GM12878 (cell line): ENCODE results near the gene ICA1. TPM values are rescaled to one million over a fixed set of nuclear protein-coding genes. Genes with fewer than 3 reads are reported as not detected.

ENCODE experiments used
- ATF7 ChIP-seq: fragments of 450-650 bp; IDR thresholded peaks from 2 replicates; pipeline ENCODE4 v1.6.1; 2016; ENCODE audit warnings: low read depth, mild to moderate bottlenecking
- CBX5 ChIP-seq: sonication (generic); IDR thresholded peaks from 2 replicates; pipeline ENCODE4 v1.6.1; 2016; ENCODE audit warnings: low read depth, moderate library complexity, mild to moderate bottlenecking, inconsistent platforms
- EGR1 ChIP-seq, 2 experiments: IDR thresholded peaks; 1 replicate in 1 of 2; 2 replicates in 1 of 2; pipeline ENCODE4 v1.6.1; 2011 to 2012; ENCODE audit warnings: low read depth in 2 of 2, low read length in 2 of 2, borderline replicate concordance in 1 of 2, mild to moderate bottlenecking in 1 of 2, moderate library complexity in 1 of 2
- EP300 ChIP-seq, 2 experiments: fragments of 150-350 bp in 1 of 2; IDR thresholded peaks; 2 replicates each; pipeline ENCODE4 v1.6.1; 2011 to 2012; ENCODE audit warnings: low read depth in 2 of 2, low read length in 2 of 2, borderline replicate concordance in 1 of 2, improper control_type of control experiment in 1 of 2, inconsistent platforms in 1 of 2; ENCODE audit not compliant: control insufficient read depth in 1 of 2
- ETV6 ChIP-seq, 2 experiments: fragments of 450-650 bp in 1 of 2; IDR thresholded peaks in 1 of 2; conservative IDR thresholded peaks in 1 of 2; 2 replicates each; pipeline ENCODE4 v1.6.1; 2014; ENCODE audit warnings: antibody characterized with exemption in 1 of 2, borderline replicate concordance in 1 of 2, low read depth in 1 of 2, mild to moderate bottlenecking in 1 of 2, moderate library complexity in 1 of 2
- EZH2 ChIP-seq: IDR thresholded peaks from 2 replicates; pipeline ENCODE4 v1.6.1; 2012; ENCODE audit warnings: low read depth, mild to moderate bottlenecking, control low read depth, inconsistent platforms, low read length, borderline replicate concordance; ENCODE audit not compliant: control insufficient read depth
- FOXM1 ChIP-seq: IDR thresholded peaks from 2 replicates; pipeline ENCODE4 v1.6.1; 2012; ENCODE audit warnings: low read depth, mild to moderate bottlenecking, inconsistent platforms, low read length, moderate library complexity
- GATAD2B ChIP-seq: fragments of 450-650 bp; conservative IDR thresholded peaks from 2 replicates; pipeline ENCODE4 v1.6.1; 2017; ENCODE audit warnings: low read depth, mild to moderate bottlenecking, moderate library complexity
- HCFC1 ChIP-seq: fragments of 150-350 bp; IDR thresholded peaks from 2 replicates; pipeline ENCODE4 v1.6.1; 2014; ENCODE audit warnings: low read length
- IKZF2 ChIP-seq, 2 experiments: fragments of 450-650 bp; IDR thresholded peaks; 2 replicates each; pipeline ENCODE4 v1.6.1; 2017; ENCODE audit warnings: mild to moderate bottlenecking in 2 of 2, moderate library complexity in 2 of 2
- IRF4 ChIP-seq: IDR thresholded peaks from 2 replicates; pipeline ENCODE4 v1.6.1; 2011; ENCODE audit warnings: low read depth, low read length
- JUNB ChIP-seq: IDR thresholded peaks from 2 replicates; pipeline ENCODE4 v1.6.1; 2016; ENCODE audit warnings: antibody characterized with exemption, mild to moderate bottlenecking
- KAT2A ChIP-seq: conservative IDR thresholded peaks from 2 replicates; pipeline ENCODE4 v1.6.1; 2011; ENCODE audit warnings: low read depth, low read length; ENCODE audit not compliant: control insufficient read depth
- MEF2B ChIP-seq: fragments of 450-650 bp; IDR thresholded peaks from 2 replicates; pipeline ENCODE4 v1.6.1; 2018; ENCODE audit warnings: mild to moderate bottlenecking, moderate library complexity; ENCODE audit not compliant: partially characterized antibody, poor library complexity, severe bottlenecking
- NBN ChIP-seq: fragments of 450-650 bp; IDR thresholded peaks from 2 replicates; pipeline ENCODE4 v1.6.1; 2016
- NR2F1 ChIP-seq: fragments of 450-650 bp; conservative IDR thresholded peaks from 2 replicates; pipeline ENCODE4 v1.6.1; 2017; ENCODE audit warnings: mild to moderate bottlenecking
- NRF1 ChIP-seq: conservative IDR thresholded peaks from 2 replicates; pipeline ENCODE4 v1.6.1; 2011; ENCODE audit warnings: mild to moderate bottlenecking, low read depth, low read length, improper control_type of control experiment
- PAX5 ChIP-seq: IDR thresholded peaks from 2 replicates; pipeline ENCODE4 v1.6.1; 2011; ENCODE audit warnings: low read depth, low read length, borderline replicate concordance
- POLR2AphosphoS5 ChIP-seq: IDR thresholded peaks from 2 replicates; pipeline ENCODE4 v1.6.1; 2011; ENCODE audit warnings: mild to moderate bottlenecking, low read length, inconsistent platforms
- RAD51 ChIP-seq: fragments of 450-650 bp; IDR thresholded peaks from 2 replicates; pipeline ENCODE4 v1.6.1; 2016; ENCODE audit warnings: moderate library complexity, mild to moderate bottlenecking, inconsistent platforms
- RCOR1 ChIP-seq: conservative IDR thresholded peaks from 2 replicates; pipeline ENCODE4 v1.6.1; 2012; ENCODE audit warnings: low read depth, low read length, improper control_type of control experiment
- SMAD1 ChIP-seq: fragments of 450-650 bp; IDR thresholded peaks from 2 replicates; pipeline ENCODE4 v1.6.1; 2018; ENCODE audit warnings: mild to moderate bottlenecking, low read depth; ENCODE audit not compliant: partially characterized antibody
- SMARCA5 ChIP-seq: fragments of 450-650 bp; IDR thresholded peaks from 2 replicates; pipeline ENCODE4 v1.6.1; 2017; ENCODE audit warnings: mild to moderate bottlenecking
- SRF ChIP-seq, 2 experiments: IDR thresholded peaks; 2 replicates each; pipeline ENCODE4 v1.6.1; 2011; ENCODE audit warnings: low read depth in 2 of 2, low read length in 2 of 2, mild to moderate bottlenecking in 1 of 2, moderate library complexity in 1 of 2
- TAF1 ChIP-seq: IDR thresholded peaks from 2 replicates; pipeline ENCODE4 v1.6.1; 2011; ENCODE audit warnings: mild to moderate bottlenecking, low read depth, low read length, borderline replicate concordance
- TCF12 ChIP-seq: IDR thresholded peaks from 2 replicates; pipeline ENCODE4 v1.6.1; 2011; ENCODE audit warnings: low read depth, mild to moderate bottlenecking, low read length
- YBX1 ChIP-seq: fragments of 450-650 bp; IDR thresholded peaks from 2 replicates; pipeline ENCODE4 v1.6.1; 2016; ENCODE audit warnings: antibody characterized with exemption
- ZNF217 ChIP-seq: fragments of 450-650 bp; IDR thresholded peaks from 2 replicates; pipeline ENCODE4 v1.6.1; 2017; ENCODE audit warnings: antibody characterized with exemption, mild to moderate bottlenecking
- ZNF24 ChIP-seq: fragments of 450-650 bp; IDR thresholded peaks from 2 replicates; pipeline ENCODE4 v1.6.1; 2017; ENCODE audit warnings: antibody characterized with exemption, mild to moderate bottlenecking
- ZNF274 ChIP-seq: IDR thresholded peaks from one replicate; pipeline ENCODE4 v1.8.0; 2011; ENCODE audit not compliant: insufficient read length, insufficient read depth
- polyA plus RNA-seq, 11 experiments: library from polyadenylated mRNA; depleted of rRNA in 4 of 11; unstranded in 6 of 11; stranded (reverse) in 5 of 11; fragments of >200 nt; fragmentation: Nextera tagmentation in 4 of 11; fragmentation: Illumina TruSeq in 1 of 11; extraction: Ambion mirVana in 4 of 11; extraction: Trizol in 1 of 11; gene quantifications; 1 replicate in 1 of 11; 2 replicates in 10 of 11; pipeline versions ENCODE4 v1.2.1 to v1.2.3, GENCODE V29; 2011 to 2016; ENCODE audit warnings: inconsistent platforms in 2 of 11, missing spikeins in 2 of 11, low read depth in 1 of 11
- total RNA-seq, 4 experiments: library from RNA; depleted of rRNA in 3 of 4; stranded (reverse); fragments of >200 nt in 3 of 4; fragmentation: Illumina TruSeq in 1 of 4; extraction: Trizol in 1 of 4; gene quantifications; 2 replicates each; pipeline versions ENCODE4 v1.2.1 to v1.2.3, GENCODE V29; 2013 to 2021
- TF ChIP-seq, protein P1 (sequence below): IDR thresholded peaks from 2 replicates; pipeline ENCODE4 v1.6.1; 2011; ENCODE audit warnings: borderline replicate concordance, low read depth, mild to moderate bottlenecking, moderate library complexity, low read length; ENCODE audit not compliant: insufficient read depth, poor library complexity, severe bottlenecking

Gene ICA1
- total and polyA plus RNA-seq, 10 of the 15 experiments (the other 5 are each of a cell fraction or from before 2014, with no cell fraction given) = 1.3 to 35.1 (median 3.3) TPM

DNA sequence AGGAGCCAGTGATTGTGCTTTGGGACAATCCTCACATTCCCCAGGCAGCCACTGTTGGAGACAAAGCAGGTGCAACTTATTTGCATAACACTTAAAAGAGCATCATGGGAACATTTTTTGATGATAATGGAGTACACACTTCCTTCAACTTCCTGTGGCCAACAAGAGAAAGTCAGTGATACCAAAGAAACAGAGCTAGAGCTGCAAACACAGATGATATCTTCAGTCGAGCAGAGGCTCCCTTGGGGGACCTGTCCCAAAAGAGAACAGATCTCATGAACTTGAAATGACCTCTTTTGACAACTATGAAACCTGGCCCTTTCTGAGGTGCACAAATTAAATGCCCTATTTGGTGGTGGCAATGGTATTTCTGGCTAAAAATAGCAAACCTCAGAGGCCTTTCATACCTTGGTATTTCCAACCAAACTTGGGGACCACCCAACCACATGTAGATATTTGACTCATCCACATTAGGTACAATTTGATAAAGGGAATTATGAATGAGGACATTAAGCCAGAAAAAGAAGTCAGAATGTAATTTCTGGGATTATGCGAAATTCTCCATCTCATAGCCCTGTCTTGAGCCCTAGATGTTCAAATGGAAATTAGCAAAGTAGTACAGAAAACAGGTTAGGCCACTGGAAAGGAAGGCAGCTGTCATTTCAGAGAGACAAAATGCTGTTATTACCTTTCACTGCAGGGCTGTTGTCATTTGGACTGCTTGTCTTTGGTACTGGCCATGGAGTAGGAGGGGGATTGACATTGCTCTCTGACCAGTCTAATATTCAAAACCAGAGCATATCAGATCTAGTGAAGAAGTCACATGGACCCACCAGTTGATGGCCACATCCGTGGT, 146.2 kb downstream of the ICA1 start (continued):
- TF ChIP-seq YBX1 (no peak), HCFC1 (no peak), ZNF217 (0 out of 2 replicates have a peak, but pooled peaks have one; percentile 39), SMARCA5 (peak; percentile 82; the same call in 1 of the 2 replicates), JUNB (peak; percentile 87), KAT2A (no peak), POLR2AphosphoS5 (peak; percentile 46; the same call in 1 of the 2 replicates), EGR1 (IDR thresholded peaks at IDR 0.05; ENCODE audit: borderline replicate concordance in 1 of 2, low read depth in 2 of 2, low read length in 2 of 2) (no peak), NRF1 (no peak), FOXM1 (peak; percentile 98), RCOR1 (no peak), SMAD1 (peak; percentile 47), SRF (IDR thresholded peaks at IDR 0.05; ENCODE audit: low read depth in 2 of 2, low read length in 2 of 2) (peak in 1 of 2 experiments; percentile 89; a peak in 2 of 4 replicates), NR2F1 (peak; percentile 90), ETV6 (conservative IDR thresholded peaks at IDR 0.05 in 1 of 2, IDR thresholded peaks at IDR 0.05 in 1 of 2; ENCODE audit: borderline replicate concordance in 1 of 2, low read depth in 1 of 2) (0 out of 4 replicates have a peak, but pooled peaks of 1 of the 2 experiments have one; percentile 72), RAD51 (no peak), IKZF2 (IDR thresholded peaks at IDR 0.05) (peak; percentile 89 to 92), EZH2 (no peak), NBN (peak; percentile 61), TAF1 (peak; percentile 43; the same call in 1 of the 2 replicates), IRF4 (peak; percentile 82), GATAD2B (no peak; the same call in none of the 2 replicates), MEF2B (peak; percentile 99), PAX5 (peak; percentile 89), ZNF24 (0 out of 2 replicates have a peak, but pooled peaks have one; percentile 3), ZNF274 (no peak), EP300 (IDR thresholded peaks at IDR 0.05; ENCODE audit: borderline replicate concordance in 1 of 2, control insufficient read depth in 1 of 2, low read depth in 2 of 2, low read length in 2 of 2) (peak; percentile 77 to 93; a peak in 2 of 4 replicates), TCF12 (peak; percentile 39), CBX5 (peak; percentile 56; the same call in 1 of the 2 replicates), ATF7 (peak; percentile 59)
- TF ChIP-seq, protein P1, sequence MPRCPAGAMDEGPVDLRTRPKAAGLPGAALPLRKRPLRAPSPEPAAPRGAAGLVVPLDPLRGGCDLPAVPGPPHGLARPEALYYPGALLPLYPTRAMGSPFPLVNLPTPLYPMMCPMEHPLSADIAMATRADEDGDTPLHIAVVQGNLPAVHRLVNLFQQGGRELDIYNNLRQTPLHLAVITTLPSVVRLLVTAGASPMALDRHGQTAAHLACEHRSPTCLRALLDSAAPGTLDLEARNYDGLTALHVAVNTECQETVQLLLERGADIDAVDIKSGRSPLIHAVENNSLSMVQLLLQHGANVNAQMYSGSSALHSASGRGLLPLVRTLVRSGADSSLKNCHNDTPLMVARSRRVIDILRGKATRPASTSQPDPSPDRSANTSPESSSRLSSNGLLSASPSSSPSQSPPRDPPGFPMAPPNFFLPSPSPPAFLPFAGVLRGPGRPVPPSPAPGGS = peak; percentile 96
